ENCODE data around the gene CEP170B.

The CEP170B gene

GRCh38 chr14:104870368-104871144, 5.5 kb downstream of the CEP170B start:
- Mint-ChIP-seq H3K4me3 (no peak overlapping the region), H3K36me3 (no peaks in the 10 kb centered on the region), H3K27ac (no peak overlapping the region), H3K9me3 (no peaks in the 10 kb centered on the region), H3K4me1 (peaks cover 17% of the 10 kb centered on the region), H3K27me3 (peaks cover 96% of the 10 kb centered on the region)
- no peak for ATAC-seq

- ATAC-seq, result no peak
- peaks cover 13% of the 10 kb centered on the region for H3K4me1 Mint-ChIP-seq
- no peak overlapping the region for H3K4me3 Mint-ChIP-seq
- peaks cover 97% of the 10 kb centered on the region for H3K27me3 Mint-ChIP-seq
- H3K9me3 Mint-ChIP-seq, result no peaks in the 10 kb centered on the region
- no peak overlapping the region for H3K27ac Mint-ChIP-seq
- H3K36me3 Mint-ChIP-seq, result no peaks in the 10 kb centered on the region
These were observed 6.1 kb downstream of the CEP170B start for GRCh38 chr14:104871145-104871655.

DNA sequence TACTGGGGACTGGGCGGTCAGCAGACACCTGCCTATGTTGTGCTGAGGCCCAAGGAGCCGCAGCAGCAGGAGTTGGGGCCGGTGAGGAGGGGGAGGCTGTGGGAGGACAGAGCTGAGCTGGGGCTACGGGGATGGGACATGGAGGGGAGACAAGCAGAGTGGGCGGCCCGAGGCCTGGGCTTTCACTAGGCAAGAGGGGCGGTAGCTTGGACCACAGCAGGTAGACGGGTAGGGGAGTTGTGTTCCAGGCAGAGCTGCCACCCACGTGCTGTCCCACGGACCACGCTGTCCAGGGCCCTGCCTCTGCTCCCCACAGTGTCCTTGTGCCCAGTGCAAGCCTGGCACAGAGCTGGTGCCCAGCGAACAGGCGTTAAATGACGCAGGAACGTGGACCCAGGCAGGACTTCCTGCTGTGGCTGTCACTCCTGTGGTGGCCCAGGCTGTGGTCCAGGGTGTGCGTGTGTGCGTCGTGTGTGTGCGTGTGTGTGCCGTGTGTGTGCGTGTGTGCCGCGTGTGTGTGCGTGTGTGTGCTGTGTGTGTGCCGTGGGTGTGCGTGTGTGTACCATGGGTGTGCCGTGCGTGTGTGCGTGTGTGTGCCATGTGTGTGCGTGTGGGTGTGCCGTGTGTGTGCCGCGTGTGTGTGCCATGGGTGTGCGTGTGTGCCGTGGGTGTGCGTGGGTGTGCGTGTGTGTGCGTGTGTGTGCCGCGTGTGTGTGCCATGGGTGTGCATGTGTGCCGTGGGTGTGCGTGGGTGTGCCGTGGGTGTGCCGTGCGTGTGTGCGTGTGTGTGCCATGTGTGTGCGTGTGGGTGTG, 6.8 kb downstream of the CEP170B start:
- Mint-ChIP-seq H3K36me3 (no peaks in the 10 kb centered on the region), H3K27me3 (peaks cover 97% of the 10 kb centered on the region), H3K4me3 (no peak overlapping the region), H3K4me1 (peaks cover 17% of the 10 kb centered on the region), H3K9me3 (no peaks in the 10 kb centered on the region), H3K27ac (no peak overlapping the region)
- ATAC-seq, result no peak

DNA sequence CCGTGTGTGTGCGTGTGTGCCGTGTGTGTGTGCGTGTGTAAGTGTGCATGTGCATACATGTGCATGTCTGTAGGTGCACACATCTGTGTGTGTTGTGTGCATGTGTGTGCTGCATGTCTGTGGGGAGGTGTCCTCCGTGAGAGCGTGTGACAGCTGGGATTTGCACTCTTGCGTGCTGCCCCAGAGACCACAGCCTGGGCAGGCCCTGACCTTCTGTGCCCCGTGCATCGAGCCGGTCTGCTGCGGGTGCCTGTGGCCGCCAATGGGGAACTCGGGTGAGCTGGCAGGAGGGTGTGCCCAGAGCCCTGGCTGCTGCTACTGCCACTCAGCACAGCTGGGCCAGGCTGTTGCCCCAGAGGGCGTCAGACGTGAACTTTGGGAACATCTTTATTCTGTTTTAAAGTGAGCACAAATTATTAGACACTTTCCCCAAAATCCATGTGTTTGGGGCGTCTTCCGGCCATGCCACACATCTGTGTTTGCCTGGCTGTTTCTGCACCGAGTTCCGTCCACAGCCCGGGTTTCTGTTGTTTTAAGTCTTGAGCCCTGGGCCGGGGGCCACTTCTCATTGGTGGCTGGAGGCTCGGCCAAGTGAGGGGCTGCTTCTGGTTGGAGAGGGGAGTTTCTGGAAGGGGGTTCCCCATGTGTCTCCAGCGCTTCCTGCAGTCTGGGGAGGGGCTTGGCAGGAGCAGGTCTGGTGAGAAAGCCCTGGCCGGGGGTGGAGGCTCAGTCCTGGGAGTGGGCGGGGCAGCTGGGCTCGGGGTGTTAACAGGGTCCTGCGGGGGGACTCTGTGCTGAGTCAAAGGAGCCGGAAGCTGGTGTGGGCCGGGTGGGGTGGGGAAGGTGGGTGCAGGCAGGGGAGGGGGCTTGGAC, 7.6 kb downstream of the CEP170B start:
- Mint-ChIP-seq H3K4me3 (peak overlapping the region; percentile 14), H3K36me3 (no peaks in the 10 kb centered on the region)
- no peak for ATAC-seq

GRCh38 chr14:104873380-104874055, 8.4 kb downstream of the CEP170B start:
- Mint-ChIP-seq H3K4me3 (no peak overlapping the region), H3K27ac (peak overlapping the region; percentile 65), H3K4me1 (peaks cover 18% of the 10 kb centered on the region), H3K36me3 (no peaks in the 10 kb centered on the region), H3K27me3 (peaks cover 83% of the 10 kb centered on the region), H3K9me3 (no peaks in the 10 kb centered on the region)
- ATAC-seq, result no peak

More for the DNA sequence above, 7.6 kb downstream of the CEP170B start:
- H3K9me3 Mint-ChIP-seq, result no peaks in the 10 kb centered on the region
- peaks cover 91% of the 10 kb centered on the region for H3K27me3 Mint-ChIP-seq
- peak overlapping the region; percentile 65 for H3K27ac Mint-ChIP-seq
- peaks cover 18% of the 10 kb centered on the region for H3K4me1 Mint-ChIP-seq

DNA sequence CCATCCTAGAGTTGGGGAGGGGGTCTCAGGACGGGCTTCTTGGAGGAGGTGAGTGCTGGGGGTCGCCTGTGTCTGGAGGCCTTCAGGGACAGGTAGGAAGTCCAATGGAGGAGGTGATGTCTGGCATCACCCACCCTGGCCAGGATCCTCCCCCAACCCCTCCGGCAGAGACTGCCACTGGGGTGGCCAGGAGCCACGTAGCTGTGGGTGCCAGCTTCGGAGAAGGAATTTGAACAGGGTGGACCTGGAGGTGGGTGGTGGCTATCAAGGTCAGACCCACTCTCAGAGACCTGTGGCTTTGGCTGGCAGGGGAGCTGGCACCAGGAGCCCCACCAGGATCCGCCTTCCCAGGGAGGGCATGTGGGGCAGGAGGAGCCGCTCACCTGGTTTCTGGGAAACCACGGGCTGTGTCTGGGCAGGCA, 9.1 kb downstream of the CEP170B start:
- Mint-ChIP-seq H3K27me3 (peaks cover 79% of the 10 kb centered on the region), H3K4me1 (peaks cover 18% of the 10 kb centered on the region), H3K4me3 (no peak overlapping the region), H3K36me3 (no peaks in the 10 kb centered on the region), H3K27ac (no peak overlapping the region), H3K9me3 (no peaks in the 10 kb centered on the region)
- no peak for ATAC-seq

- H3K27me3 Mint-ChIP-seq, result peaks cover 79% of the 10 kb centered on the region
- no peaks in the 10 kb centered on the region for H3K9me3 Mint-ChIP-seq
- H3K27ac Mint-ChIP-seq, result no peak overlapping the region
These were observed 9.7 kb downstream of the CEP170B start for GRCh38 chr14:104874571-104875411.

GRCh38 chr14:104875412-104875751, 10.3 kb downstream of the CEP170B start:
- H3K27ac Mint-ChIP-seq, result no peak overlapping the region
- H3K4me3 Mint-ChIP-seq, result no peak overlapping the region
- peaks cover 73% of the 10 kb centered on the region for H3K27me3 Mint-ChIP-seq
- H3K9me3 Mint-ChIP-seq, result no peaks in the 10 kb centered on the region
- ATAC-seq, result no peak
- no peaks in the 10 kb centered on the region for H3K36me3 Mint-ChIP-seq
- H3K4me1 Mint-ChIP-seq, result peaks cover 18% of the 10 kb centered on the region

More at GRCh38 chr14:104874571-104875411, 9.7 kb downstream of the CEP170B start:
- Mint-ChIP-seq H3K36me3 (no peaks in the 10 kb centered on the region), H3K4me3 (no peak overlapping the region), H3K4me1 (peaks cover 18% of the 10 kb centered on the region)
- ATAC-seq, result no peak

DNA sequence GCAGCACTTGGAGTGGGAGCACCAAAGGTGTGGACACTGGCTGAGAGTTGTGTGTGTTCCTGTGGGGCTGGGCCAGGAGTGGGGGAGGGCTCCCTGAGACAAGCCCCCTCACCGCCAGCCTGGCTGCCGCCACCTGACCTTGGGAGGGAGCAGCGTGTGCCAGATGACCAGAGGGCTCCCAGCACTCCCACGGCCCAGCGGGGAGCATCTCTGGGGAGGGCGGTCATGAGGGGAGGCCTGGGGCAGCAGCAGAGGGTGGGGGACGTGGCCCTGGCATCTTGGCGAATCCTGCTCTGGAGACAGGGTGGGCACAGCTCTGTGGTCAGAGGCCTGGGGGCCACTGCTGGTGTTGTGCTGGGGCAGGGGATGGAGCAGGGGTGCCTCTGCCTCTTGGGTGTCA, 10.7 kb downstream of the CEP170B start:
- Mint-ChIP-seq H3K4me3 (no peak overlapping the region), H3K36me3 (no peaks in the 10 kb centered on the region), H3K4me1 (peaks cover 18% of the 10 kb centered on the region), H3K27ac (no peak overlapping the region), H3K9me3 (no peaks in the 10 kb centered on the region), H3K27me3 (peaks cover 72% of the 10 kb centered on the region)
- ATAC-seq, result no peak

DNA sequence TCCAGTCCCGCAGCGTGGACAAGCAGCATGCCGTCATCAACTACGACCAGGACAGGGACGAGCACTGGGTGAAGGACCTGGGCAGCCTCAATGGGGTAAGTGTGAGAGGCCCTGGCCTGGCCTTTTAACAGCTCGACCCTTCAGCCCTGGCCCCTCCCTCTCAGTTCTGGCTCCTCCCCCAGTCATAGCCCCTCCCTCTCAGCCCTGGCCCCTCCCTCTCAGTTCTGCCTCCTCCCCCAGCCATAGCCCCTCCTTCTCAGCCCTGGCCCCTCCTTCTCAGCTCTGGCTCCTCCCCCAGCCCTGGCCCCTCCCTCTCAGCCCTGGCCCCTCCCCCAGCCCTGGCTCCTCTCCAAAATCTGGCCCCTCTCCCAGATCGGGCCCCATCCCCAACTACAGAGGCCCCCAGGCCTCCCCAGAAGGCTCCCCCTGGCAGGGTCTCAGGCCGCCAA, 11.2 kb downstream of the CEP170B start:
- no peak overlapping the region for H3K27ac Mint-ChIP-seq
- ATAC-seq, result peak; percentile 29
- H3K4me3 Mint-ChIP-seq, result no peak overlapping the region
- H3K36me3 Mint-ChIP-seq, result no peaks in the 10 kb centered on the region
- H3K27me3 Mint-ChIP-seq, result peaks cover 72% of the 10 kb centered on the region
- H3K4me1 Mint-ChIP-seq, result peaks cover 19% of the 10 kb centered on the region
- H3K9me3 Mint-ChIP-seq, result no peaks in the 10 kb centered on the region

- H3K9me3 Mint-ChIP-seq, result no peaks in the 10 kb centered on the region
- peaks cover 24% of the 10 kb centered on the region for H3K4me1 Mint-ChIP-seq
- no peak for ATAC-seq
- H3K4me3 Mint-ChIP-seq, result no peak overlapping the region
- peaks cover 72% of the 10 kb centered on the region for H3K27me3 Mint-ChIP-seq
- H3K27ac Mint-ChIP-seq, result no peak overlapping the region
- no peaks in the 10 kb centered on the region for H3K36me3 Mint-ChIP-seq
These were observed 12.2 kb downstream of the CEP170B start for GRCh38 chr14:104877066-104877805.

DNA sequence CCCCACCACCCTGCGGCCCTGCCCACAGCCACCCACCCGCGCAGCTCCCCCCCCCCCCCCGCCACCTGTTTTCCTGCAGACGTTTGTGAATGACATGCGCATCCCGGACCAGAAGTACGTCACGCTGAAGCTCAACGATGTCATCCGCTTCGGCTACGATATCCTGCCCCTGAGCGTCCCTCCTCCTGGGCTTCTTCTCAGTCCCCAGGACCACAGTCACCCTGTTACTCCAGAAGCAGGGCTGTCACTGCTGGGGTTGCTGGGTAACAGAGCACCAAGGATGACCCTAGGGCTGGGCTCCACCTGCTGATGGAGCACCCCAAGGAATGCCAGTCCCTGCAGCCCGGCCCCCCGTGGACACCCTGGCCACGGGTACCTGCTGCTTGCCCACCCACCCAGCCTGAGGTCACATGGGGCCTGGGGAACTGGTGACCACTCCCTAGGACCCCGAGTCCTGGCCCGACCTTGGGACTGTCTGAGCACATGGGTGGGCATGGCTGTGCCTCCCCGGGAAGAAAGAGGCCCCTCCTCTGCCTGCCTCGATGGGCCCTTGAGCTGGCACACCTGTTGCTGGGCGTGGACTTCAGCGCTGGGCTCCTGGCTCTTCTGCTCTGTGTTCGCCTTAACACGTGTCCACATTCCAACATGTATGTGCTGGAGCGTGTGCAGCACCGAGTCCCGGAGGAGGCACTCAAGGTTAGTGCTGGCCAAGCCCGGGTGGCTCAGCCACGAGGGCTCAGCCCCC, 12.9 kb downstream of the CEP170B start:
- Mint-ChIP-seq H3K27ac (no peak overlapping the region), H3K4me3 (no peak overlapping the region), H3K4me1 (peaks cover 16% of the 10 kb centered on the region), H3K9me3 (no peaks in the 10 kb centered on the region), H3K36me3 (no peaks in the 10 kb centered on the region), H3K27me3 (peaks cover 72% of the 10 kb centered on the region)
- no peak for ATAC-seq

DNA sequence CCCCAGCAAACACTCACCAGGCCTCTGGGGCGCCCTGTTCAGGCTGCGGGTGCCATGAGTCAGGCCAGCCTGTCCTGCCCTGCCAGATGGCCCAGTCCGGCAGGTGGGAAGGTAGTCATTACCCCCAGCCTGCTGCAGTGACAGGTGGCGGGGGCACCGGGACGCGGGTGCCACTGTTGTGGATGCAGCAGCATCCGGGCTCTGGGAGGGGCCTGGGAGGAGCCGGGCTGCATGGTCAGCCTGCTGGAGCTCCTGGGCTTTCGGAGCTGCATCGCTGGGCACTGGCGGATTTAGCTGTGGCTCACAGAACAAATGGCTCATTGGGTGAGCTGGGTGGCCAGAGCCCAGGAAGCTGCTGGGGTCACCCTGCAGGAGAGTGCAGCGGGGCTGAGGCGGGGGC, 13.5 kb downstream of the CEP170B start:
- Mint-ChIP-seq H3K27ac (no peak overlapping the region), H3K4me1 (peaks cover 12% of the 10 kb centered on the region), H3K27me3 (peaks cover 67% of the 10 kb centered on the region), H3K4me3 (no peak overlapping the region), H3K36me3 (no peaks in the 10 kb centered on the region), H3K9me3 (no peaks in the 10 kb centered on the region)
- ATAC-seq, result no peak
